ENCODE measurements around the gene WSB2.
"Not testable (repeated sequence)": the region's sequence is repeated elsewhere in the genome, so short reads cannot be mapped to it uniquely, and the experiment has no call there.

Gene WSB2

DNA sequence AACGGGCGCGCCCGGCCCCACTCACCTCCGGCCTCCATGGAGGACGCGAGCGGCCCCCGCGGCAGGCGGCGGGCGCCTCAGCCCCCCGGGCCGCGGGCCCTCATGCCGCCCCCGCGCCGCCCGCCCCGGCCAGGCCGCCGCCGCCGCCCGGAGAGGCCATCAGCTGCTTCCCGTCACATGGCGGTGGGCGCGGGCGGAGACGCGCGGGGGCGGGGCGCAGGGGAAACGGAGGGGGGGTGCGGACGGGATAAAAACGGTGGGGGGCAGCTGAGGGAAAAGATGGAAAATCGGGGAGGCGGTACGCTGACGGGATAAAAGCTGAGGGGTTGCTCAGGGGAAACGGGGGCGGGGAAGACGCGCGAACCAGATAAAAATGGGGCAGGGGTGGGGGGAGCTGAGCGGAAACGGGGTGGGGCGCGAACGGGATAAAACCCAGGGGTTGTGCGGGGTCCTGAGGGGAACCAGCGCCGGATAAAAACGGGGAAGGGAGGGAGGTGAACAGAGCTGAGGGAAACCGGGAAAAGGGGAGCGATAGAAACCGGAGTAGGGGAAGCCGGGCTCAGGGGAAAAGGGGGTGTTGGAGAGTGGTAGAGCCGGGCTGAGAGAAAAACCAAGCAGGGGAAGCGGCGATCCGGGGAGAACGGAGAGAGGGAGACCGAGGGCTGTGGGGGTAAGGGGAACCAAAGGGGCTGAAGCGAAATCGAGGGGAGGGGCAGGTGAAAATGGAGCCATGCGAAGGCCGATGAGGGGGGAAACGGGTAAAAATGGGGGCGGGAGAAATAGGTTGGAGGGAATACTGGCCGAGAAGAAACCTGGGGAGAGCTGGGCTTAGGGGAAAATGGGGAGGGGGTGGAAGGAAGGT is at the start of gene WSB2:
Gene WSB2, minus strand, starts transcription at position 169 of the 862 bp plus-strand sequence. Its CDS starts 131 bp downstream, at position 38.
- Mint-ChIP-seq H3K36me3 (peaks cover under 1% of the 10 kb centered on the region), H3K27ac (peak within 1 kb of the TSS; percentile 90), H3K27me3 (no peaks in the 10 kb centered on the region), H3K4me3 (peak within 1 kb of the TSS; percentile 95), H3K4me1 (peaks cover 54% of the 10 kb centered on the region), H3K9me3 (no peaks in the 10 kb centered on the region)
- ATAC-seq, result peak; percentile 18

DNA sequence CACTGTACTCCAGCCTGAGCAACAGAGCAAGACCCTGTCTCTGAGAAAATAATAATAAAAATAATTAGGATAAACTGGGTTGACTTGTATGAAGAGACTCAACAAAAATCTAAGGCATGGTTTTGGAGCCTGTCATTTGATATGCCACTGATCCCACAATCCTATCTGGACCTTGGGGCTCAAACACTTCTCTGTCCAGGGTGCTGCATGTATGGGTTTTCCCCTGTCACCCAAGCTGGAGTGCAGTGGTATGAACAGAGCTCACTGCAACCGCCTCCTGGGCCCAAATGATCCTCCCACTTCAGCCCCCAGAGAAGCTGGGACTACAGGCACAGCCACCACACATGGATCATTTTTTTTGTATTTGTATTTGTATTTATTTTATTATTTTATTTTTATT is 48.1 kb upstream of the WSB2 start:
- Mint-ChIP-seq H3K27me3 (peaks cover 13% of the 10 kb centered on the region), H3K9me3 (no peaks in the 10 kb centered on the region), H3K4me3 (no peak overlapping the region), H3K27ac (no peak overlapping the region), H3K36me3 (no peaks in the 10 kb centered on the region), H3K4me1 (peaks cover 7% of the 10 kb centered on the region)
- no peak for ATAC-seq

DNA sequence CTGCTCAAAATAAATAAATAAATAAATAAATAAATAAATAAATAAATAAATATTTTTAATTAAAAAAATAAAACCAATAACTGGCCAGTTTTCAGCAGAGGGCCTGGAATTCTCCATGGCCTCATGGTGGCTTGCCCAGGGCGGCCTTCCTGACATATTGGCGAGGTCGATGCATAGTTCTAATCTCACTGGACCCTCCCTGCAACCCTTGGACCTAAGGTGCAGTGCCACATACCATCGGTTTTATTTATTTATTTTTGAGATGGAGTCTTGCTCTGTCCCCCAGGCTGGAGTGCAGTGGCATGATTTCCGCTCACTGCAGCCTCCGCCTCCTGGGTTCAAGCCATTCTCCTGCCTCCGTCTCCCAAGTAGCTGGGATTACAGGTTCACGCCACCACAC is 46.7 kb upstream of the WSB2 start:
- ATAC-seq, result no peak
- Mint-ChIP-seq H3K4me1 (peaks cover 15% of the 10 kb centered on the region), H3K4me3 (no peak overlapping the region), H3K36me3 (no peaks in the 10 kb centered on the region), H3K27ac (no peak overlapping the region), H3K27me3 (peaks cover 22% of the 10 kb centered on the region), H3K9me3 (no peaks in the 10 kb centered on the region)

DNA sequence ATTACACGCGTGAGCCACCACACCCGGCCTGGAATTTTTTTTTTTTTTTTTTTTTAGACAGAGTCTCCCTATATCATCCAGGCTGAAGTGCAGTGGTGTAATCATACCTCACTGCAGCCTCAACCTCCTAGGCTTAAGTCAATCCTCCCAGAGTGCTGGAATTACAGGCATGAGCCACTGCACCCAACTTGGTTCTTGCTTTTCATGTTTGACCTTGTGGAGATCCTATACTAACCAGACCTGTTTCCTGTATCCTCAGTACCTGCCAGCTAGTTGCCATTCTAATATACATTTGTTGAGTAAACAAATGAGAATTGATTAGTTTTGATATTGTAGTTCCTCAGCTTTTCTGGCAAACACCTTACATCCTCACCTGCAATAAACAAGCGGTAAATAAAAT is 46.0 kb upstream of the WSB2 start:
- H3K9me3 Mint-ChIP-seq, result no peaks in the 10 kb centered on the region
- peaks cover 16% of the 10 kb centered on the region for H3K4me1 Mint-ChIP-seq
- no peak overlapping the region for H3K27ac Mint-ChIP-seq
- no peaks in the 10 kb centered on the region for H3K36me3 Mint-ChIP-seq
- H3K27me3 Mint-ChIP-seq, result peaks cover 25% of the 10 kb centered on the region
- no peak for ATAC-seq
- no peak overlapping the region for H3K4me3 Mint-ChIP-seq

GRCh38 chr12:118103601-118104382 is 42.8 kb upstream of the WSB2 start, which contains the start of gene VSIG10:
Gene VSIG10, minus strand, starts transcription at chr12:118104011. Its CDS starts 340 bp downstream, at chr12:118103671.
- H3K36me3 Mint-ChIP-seq, result no peaks in the 10 kb centered on the region
- H3K27me3 Mint-ChIP-seq, result peaks cover 35% of the 10 kb centered on the region
- H3K4me3 Mint-ChIP-seq, result peak within 1 kb of the TSS; percentile 87
- H3K4me1 Mint-ChIP-seq, result peaks cover 16% of the 10 kb centered on the region
- no peaks in the 10 kb centered on the region for H3K9me3 Mint-ChIP-seq
- ATAC-seq, result peak; percentile 65
- peak within 1 kb of the TSS; percentile 57 for H3K27ac Mint-ChIP-seq

- H3K4me3 Mint-ChIP-seq, result peak overlapping the region; percentile 87
- peak overlapping the region; percentile 57 for H3K27ac Mint-ChIP-seq
These were observed 42.2 kb upstream of the WSB2 start for GRCh38 chr12:118103201-118103600.

GRCh38 chr12:118102609-118103008 is 41.6 kb upstream of the WSB2 start:
- H3K4me3 Mint-ChIP-seq, result peak overlapping the region; percentile 87
- H3K36me3 Mint-ChIP-seq, result no peaks in the 10 kb centered on the region
- peaks cover 16% of the 10 kb centered on the region for H3K4me1 Mint-ChIP-seq
- ATAC-seq, result no peak
- peaks cover 44% of the 10 kb centered on the region for H3K27me3 Mint-ChIP-seq
- H3K27ac Mint-ChIP-seq, result peak overlapping the region; percentile 57
- no peaks in the 10 kb centered on the region for H3K9me3 Mint-ChIP-seq

More at GRCh38 chr12:118103201-118103600, 42.2 kb upstream of the WSB2 start:
- Mint-ChIP-seq H3K4me1 (peaks cover 16% of the 10 kb centered on the region), H3K27me3 (peaks cover 39% of the 10 kb centered on the region), H3K9me3 (no peaks in the 10 kb centered on the region), H3K36me3 (no peaks in the 10 kb centered on the region)
- peak; percentile 37 for ATAC-seq

DNA sequence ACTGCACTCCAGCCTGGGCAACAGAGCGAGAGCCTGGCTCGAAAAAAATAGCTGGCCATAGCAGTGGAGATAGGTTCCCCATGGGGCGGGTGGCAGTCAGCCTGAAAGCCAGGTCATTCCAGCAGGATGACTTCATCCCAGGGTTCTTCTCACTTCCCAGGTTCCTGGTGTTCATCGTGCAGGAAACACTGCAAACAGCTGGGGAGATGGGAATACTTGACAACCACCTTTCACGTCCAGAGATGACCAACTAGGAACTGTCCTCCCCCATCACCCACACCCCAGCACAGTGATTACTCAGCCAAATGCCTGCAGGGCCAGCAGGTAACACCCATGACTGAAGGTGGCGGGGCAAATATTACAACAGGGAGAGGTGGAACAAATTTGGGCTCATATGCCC is 41.1 kb upstream of the WSB2 start:
- H3K4me3 Mint-ChIP-seq, result no peak overlapping the region
- H3K36me3 Mint-ChIP-seq, result no peaks in the 10 kb centered on the region
- peaks cover 44% of the 10 kb centered on the region for H3K27me3 Mint-ChIP-seq
- H3K4me1 Mint-ChIP-seq, result peaks cover 16% of the 10 kb centered on the region
- no peak overlapping the region for H3K27ac Mint-ChIP-seq
- H3K9me3 Mint-ChIP-seq, result no peaks in the 10 kb centered on the region
- ATAC-seq, result no peak

DNA sequence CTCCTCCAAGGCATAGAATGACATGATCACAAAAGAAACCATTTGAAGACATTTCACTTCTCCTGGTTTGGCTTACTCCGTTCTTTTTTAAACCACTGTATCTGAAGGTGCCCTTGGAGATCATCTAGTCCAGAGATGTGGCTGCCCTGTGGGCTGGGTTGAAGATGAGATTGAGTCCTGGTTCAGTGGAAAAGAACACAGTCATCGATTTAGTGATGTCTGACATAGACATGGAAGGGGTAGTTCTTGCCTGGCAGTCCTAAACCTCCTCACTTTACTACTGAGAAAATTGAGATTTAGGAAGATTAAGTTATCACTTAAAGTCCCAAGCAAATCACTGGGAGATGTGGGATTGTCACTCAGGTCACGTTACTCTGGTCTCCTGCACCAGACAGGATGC is 40.1 kb upstream of the WSB2 start:
- H3K27me3 Mint-ChIP-seq, result peaks cover 44% of the 10 kb centered on the region
- H3K36me3 Mint-ChIP-seq, result no peaks in the 10 kb centered on the region
- H3K9me3 Mint-ChIP-seq, result no peaks in the 10 kb centered on the region
- no peak for ATAC-seq
- no peak overlapping the region for H3K27ac Mint-ChIP-seq
- peaks cover 16% of the 10 kb centered on the region for H3K4me1 Mint-ChIP-seq
- H3K4me3 Mint-ChIP-seq, result no peak overlapping the region

- Mint-ChIP-seq H3K27ac (no peak overlapping the region), H3K9me3 (no peaks in the 10 kb centered on the region), H3K36me3 (no peaks in the 10 kb centered on the region), H3K4me1 (peaks cover 9% of the 10 kb centered on the region), H3K4me3 (no peak overlapping the region), H3K27me3 (peaks cover 31% of the 10 kb centered on the region)
- ATAC-seq, result no peak
These were observed 38.1 kb upstream of the WSB2 start for GRCh38 chr12:118098911-118099671.

- H3K4me3 Mint-ChIP-seq, result no peak overlapping the region
- no peaks in the 10 kb centered on the region for H3K9me3 Mint-ChIP-seq
- no peaks in the 10 kb centered on the region for H3K36me3 Mint-ChIP-seq
- no peak overlapping the region for H3K27ac Mint-ChIP-seq
- peaks cover 29% of the 10 kb centered on the region for H3K27me3 Mint-ChIP-seq
- no peak for ATAC-seq
- H3K4me1 Mint-ChIP-seq, result peaks cover 8% of the 10 kb centered on the region
These were observed 37.4 kb upstream of the WSB2 start for GRCh38 chr12:118098401-118098800.

GRCh38 chr12:118094039-118094438 is 33.1 kb upstream of the WSB2 start:
- Mint-ChIP-seq H3K27ac (no peak overlapping the region), H3K27me3 (peaks cover 9% of the 10 kb centered on the region), H3K4me3 (no peak overlapping the region), H3K4me1 (peaks cover 1% of the 10 kb centered on the region), H3K9me3 (no peaks in the 10 kb centered on the region), H3K36me3 (no peaks in the 10 kb centered on the region)
- no peak for ATAC-seq

DNA sequence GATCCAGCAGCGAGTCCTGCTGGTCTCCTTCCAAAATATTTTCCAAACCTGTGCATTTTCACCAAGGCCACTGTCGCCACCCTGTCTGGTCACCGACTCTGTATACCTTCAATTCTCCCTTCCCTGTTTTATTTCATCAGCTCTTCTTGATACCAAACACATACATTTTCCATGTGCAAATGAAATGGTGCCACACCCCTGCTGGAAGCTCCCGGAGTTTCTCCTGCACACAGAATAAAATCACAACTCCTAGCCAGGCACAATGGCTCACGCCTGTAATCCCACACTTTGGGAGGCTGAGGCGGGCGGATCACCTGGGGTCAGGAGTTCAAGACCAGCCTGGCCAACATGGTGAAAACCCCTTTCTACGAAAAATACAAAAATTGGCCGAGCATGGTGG is 28.8 kb upstream of the WSB2 start:
- Mint-ChIP-seq H3K9me3 (no peaks in the 10 kb centered on the region), H3K4me3 (no peak overlapping the region), H3K27ac (no peak overlapping the region), H3K4me1 (peaks cover 10% of the 10 kb centered on the region), H3K36me3 (no peaks in the 10 kb centered on the region), H3K27me3 (no peaks in the 10 kb centered on the region)
- no peak for ATAC-seq

- Mint-ChIP-seq H3K9me3 (no peaks in the 10 kb centered on the region), H3K27me3 (peaks cover 16% of the 10 kb centered on the region), H3K4me1 (no peaks in the 10 kb centered on the region), H3K27ac (no peak overlapping the region), H3K4me3 (no peak overlapping the region), H3K36me3 (no peaks in the 10 kb centered on the region)
- ATAC-seq, result no peak
These were observed 21.2 kb upstream of the WSB2 start for GRCh38 chr12:118082161-118082560.

GRCh38 chr12:118081521-118081920 is 20.5 kb upstream of the WSB2 start:
- H3K27me3 Mint-ChIP-seq, result peaks cover 16% of the 10 kb centered on the region
- not testable (repeated sequence) for H3K4me1 Mint-ChIP-seq, H3K27ac Mint-ChIP-seq, H3K9me3 Mint-ChIP-seq, H3K36me3 Mint-ChIP-seq, ATAC-seq, H3K4me3 Mint-ChIP-seq
